Activated CD4-positive, alpha-beta T cell treated with anti-CD3 and anti-CD28 coated beads, Interleukin-2, amount 10 ng/mL, durations not matched to agents 7 days and 5 days (primary cell): ENCODE measurements around the gene LRRC53. TPM values are rescaled to one million over a fixed set of nuclear protein-coding genes. Genes with fewer than 3 reads are reported as not detected.

Source experiments
- CTCF ChIA-PET: fragments of 350-600 bp; sonication (Branson Sonifier 250); formaldehyde crosslinking; loops from one replicate; lab custom pipeline; 2021; ENCODE audit warnings: antibody characterized with exemption; lab: Charles Lee
- POLR2A ChIA-PET: fragments of 350-600 bp; sonication (Branson Sonifier 250); formaldehyde crosslinking; loops from one replicate; lab custom pipeline; 2021; ENCODE audit warnings: antibody characterized with exemption; lab: Charles Lee
- DNase-seq: peaks from one replicate; pipeline ENCODE4 v3.0.0-alpha.2; 2020
- H3K27ac Mint-ChIP-seq: one replicate; pipeline ENCODE4 v1.8.0; 2021; ENCODE audit warnings: mild to moderate bottlenecking, moderate library complexity, mixed read lengths
- H3K27me3 Mint-ChIP-seq: one replicate; pipeline ENCODE4 v1.8.0; 2021; ENCODE audit warnings: mixed read lengths
- H3K36me3 Mint-ChIP-seq: one replicate; pipeline ENCODE4 v1.8.0; 2021; ENCODE audit warnings: low read depth, mixed read lengths
- H3K4me1 Mint-ChIP-seq: one replicate; pipeline ENCODE4 v1.8.0; 2021; ENCODE audit warnings: mixed read lengths
- H3K4me3 Mint-ChIP-seq: one replicate; pipeline ENCODE4 v1.8.0; 2021; ENCODE audit warnings: mild to moderate bottlenecking, moderate library complexity, mixed read lengths
- H3K9me3 Mint-ChIP-seq: one replicate; pipeline ENCODE4 v1.8.0; 2021; ENCODE audit warnings: mixed read lengths
- total RNA-seq, 2 experiments: library from RNA; stranded (reverse); gene quantifications; one replicate each; pipeline ENCODE4 v1.2.3, GENCODE V29; 2021

LRRC53 gene
- total RNA-seq, 2 experiments from 2014 or later = not detected

- Mint-ChIP-seq H3K36me3 (no peaks in the 10 kb centered on the region), H3K9me3 (no peaks in the 10 kb centered on the region), H3K27me3 (no peaks in the 10 kb centered on the region), H3K4me3 (no peak overlapping the region), H3K4me1 (no peaks in the 10 kb centered on the region), H3K27ac (no peak overlapping the region)
- no peak for DNase-seq
- ChIA-PET CTCF (no interaction called here), POLR2A (no interaction called here)
Measured at GRCh38 chr1:74517599-74518051, 5.2 kb upstream of the LRRC53 start.

DNA sequence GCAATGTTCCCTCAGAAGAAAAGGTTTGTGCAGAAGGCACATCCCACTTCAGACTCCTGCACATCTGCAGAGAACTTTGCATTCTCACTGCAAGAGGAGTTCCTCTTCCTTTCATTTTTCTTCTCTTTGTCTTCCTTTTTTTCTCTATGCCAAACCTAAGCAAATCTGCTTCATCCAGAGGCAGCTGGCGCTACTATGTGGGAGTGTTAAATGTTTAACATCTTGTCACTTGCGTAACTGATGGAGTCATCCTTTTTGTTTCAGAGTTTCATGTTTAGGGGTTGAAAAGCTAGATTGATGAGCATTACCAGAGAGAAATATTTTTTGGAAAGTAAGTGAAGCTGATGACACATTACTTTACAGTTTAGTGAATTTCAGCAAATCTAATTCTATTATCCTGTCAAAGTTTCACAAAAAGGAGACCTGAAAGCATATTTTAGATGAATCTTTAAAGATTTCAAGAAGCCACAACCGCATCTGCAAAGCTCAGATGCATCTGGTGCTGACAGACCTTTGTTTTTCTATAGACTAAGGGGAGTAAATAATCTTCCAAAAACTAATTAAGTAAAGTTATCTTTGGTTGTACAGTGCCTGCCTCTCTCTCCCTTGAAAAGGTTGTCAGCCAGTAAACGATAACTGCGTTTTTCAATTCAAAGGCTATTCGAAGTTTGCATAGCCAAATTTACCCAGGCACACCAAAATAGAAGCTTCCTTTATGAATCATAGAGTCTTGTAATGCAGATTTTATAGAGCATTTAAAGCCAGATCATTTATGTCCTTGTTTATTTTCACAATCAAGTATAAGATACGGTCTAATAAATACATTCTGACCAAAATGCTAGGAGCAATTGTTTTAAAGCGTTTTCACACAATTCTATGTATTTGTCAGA lies 1.2 kb upstream of the LRRC53 start:
- Mint-ChIP-seq H3K27me3 (no peaks in the 10 kb centered on the region), H3K4me3 (no peak overlapping the region), H3K36me3 (no peaks in the 10 kb centered on the region), H3K4me1 (no peaks in the 10 kb centered on the region), H3K9me3 (no peaks in the 10 kb centered on the region), H3K27ac (no peak overlapping the region)
- POLR2A ChIA-PET = no interaction called here
- no peak for DNase-seq
- CTCF ChIA-PET = no interaction called here

- H3K27me3 Mint-ChIP-seq = no peaks in the 10 kb centered on the region
- ChIA-PET POLR2A (no interaction called here), CTCF (no interaction called here)
Measured at GRCh38 chr1:74508449-74508848, 4.0 kb downstream of the LRRC53 start.

DNA sequence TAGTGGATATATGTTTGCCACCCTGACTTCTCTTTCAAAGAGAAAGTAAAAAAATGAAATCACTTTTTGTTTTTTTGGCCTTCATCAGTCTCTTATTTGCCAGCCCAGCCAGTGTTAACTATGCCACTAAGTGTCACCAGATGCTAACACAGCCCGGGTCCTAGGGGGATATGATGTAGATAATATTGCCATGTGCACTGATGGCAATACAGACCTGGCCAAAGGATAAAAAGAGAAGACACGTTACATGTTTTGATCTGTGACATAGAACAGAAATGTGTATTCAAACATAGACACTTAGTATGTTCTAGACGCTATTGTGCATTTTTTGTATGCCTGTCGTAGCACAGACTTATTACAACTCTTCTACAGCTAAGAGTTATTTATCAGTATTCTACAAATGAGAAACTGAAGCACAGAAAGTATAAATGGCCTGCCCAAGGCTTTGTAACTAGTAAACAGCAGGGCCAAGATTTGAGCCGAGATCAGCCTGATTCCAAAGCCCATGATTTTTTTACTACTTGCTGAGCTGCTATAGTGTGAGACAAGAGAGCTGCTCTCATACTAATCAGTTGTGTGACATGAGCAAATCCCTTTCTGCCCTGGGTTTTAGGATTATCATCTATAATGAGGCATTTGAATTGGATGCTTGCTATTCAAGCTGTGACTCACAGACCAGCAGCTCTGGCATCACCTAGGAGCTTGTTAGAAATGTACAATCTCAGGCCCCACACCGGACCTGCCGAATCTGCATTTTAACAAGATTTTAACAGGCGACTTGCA lies 6.3 kb downstream of the LRRC53 start:
- H3K27ac Mint-ChIP-seq = no peak overlapping the region
- POLR2A ChIA-PET = interaction anchor here (0.7 kb wide), 1 partner anchor 85 kb away, joined by 3 read pairs; no protein-coding TSS in a partner anchor
- CTCF ChIA-PET = no interaction called here
- H3K36me3 Mint-ChIP-seq = no peaks in the 10 kb centered on the region
- no peaks in the 10 kb centered on the region for H3K9me3 Mint-ChIP-seq
- no peak for DNase-seq
- no peaks in the 10 kb centered on the region for H3K4me1 Mint-ChIP-seq
- no peak overlapping the region for H3K4me3 Mint-ChIP-seq
- H3K27me3 Mint-ChIP-seq = no peaks in the 10 kb centered on the region

More at GRCh38 chr1:74508449-74508848, 4.0 kb downstream of the LRRC53 start:
- Mint-ChIP-seq H3K4me3 (no peak overlapping the region), H3K4me1 (no peaks in the 10 kb centered on the region), H3K36me3 (no peaks in the 10 kb centered on the region), H3K9me3 (no peaks in the 10 kb centered on the region), H3K27ac (no peak overlapping the region)
- no peak for DNase-seq

DNA sequence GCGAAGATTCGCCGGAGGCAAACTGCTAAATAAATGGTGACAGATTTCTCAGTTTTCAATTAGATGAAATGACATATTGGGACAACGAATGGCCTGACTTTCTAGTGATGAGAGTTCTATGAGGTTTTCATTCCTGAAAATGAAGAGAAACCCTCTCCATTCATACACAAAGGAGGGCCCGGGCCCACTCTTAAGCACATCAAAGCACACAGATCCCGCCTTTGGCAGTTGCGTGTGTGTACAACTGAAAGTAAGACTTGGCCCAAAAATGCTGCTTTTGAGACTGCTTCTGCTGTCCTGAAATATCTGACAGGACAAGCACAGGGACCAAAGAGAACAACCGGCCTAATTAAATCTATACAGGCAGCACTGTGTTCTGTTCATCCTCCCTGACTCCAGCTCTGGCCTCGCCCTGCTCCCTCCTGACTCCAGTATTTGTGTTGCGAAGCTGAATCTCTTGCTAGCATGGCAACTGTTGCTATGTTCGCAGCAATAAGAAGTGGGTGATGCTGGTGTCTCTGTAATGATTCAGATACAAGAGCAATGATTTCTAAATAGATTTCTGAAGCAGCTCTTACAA lies 7.4 kb downstream of the LRRC53 start:
- no peaks in the 10 kb centered on the region for H3K36me3 Mint-ChIP-seq

GRCh38 chr1:74504125-74504932 lies 8.1 kb downstream of the LRRC53 start:
- POLR2A ChIA-PET = no interaction called here
- H3K36me3 Mint-ChIP-seq = no peaks in the 10 kb centered on the region

More for the DNA sequence above, 7.4 kb downstream of the LRRC53 start:
- DNase-seq = no peak
- ChIA-PET POLR2A (no interaction called here), CTCF (no interaction called here)
- H3K9me3 Mint-ChIP-seq = no peaks in the 10 kb centered on the region
- H3K4me1 Mint-ChIP-seq = no peaks in the 10 kb centered on the region
- no peak overlapping the region for H3K4me3 Mint-ChIP-seq
- no peak overlapping the region for H3K27ac Mint-ChIP-seq
- H3K27me3 Mint-ChIP-seq = no peaks in the 10 kb centered on the region

DNA sequence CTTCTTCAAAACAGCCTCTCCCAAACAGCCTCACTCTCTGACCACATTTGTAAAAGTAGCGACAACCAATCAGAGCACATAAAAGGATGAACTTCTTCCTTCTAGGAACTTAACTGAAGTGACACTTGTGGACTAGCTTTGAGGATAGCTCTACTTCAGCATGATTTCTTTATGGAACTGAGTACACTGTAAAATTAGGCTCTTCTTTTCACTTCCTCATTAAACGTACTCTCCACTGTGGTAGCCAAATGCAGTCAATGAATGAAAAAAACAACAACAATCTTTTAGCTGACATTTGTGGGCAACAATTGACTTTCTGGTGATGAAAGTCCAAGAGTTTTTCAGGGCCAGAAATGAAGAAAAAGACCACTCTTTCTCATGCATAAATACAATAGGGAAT lies 9.6 kb downstream of the LRRC53 start:
- H3K9me3 Mint-ChIP-seq = no peaks in the 10 kb centered on the region
- ChIA-PET POLR2A (no interaction called here), CTCF (no interaction called here)
- H3K4me3 Mint-ChIP-seq = no peak overlapping the region
- H3K27ac Mint-ChIP-seq = no peak overlapping the region
- no peak for DNase-seq
- H3K4me1 Mint-ChIP-seq = no peaks in the 10 kb centered on the region
- H3K36me3 Mint-ChIP-seq = no peaks in the 10 kb centered on the region
- H3K27me3 Mint-ChIP-seq = no peaks in the 10 kb centered on the region

More at GRCh38 chr1:74504125-74504932, 8.1 kb downstream of the LRRC53 start:
- Mint-ChIP-seq H3K9me3 (no peaks in the 10 kb centered on the region), H3K4me3 (no peak overlapping the region), H3K4me1 (no peaks in the 10 kb centered on the region), H3K27ac (no peak overlapping the region), H3K27me3 (no peaks in the 10 kb centered on the region)
- peak; percentile 48 for DNase-seq
- CTCF ChIA-PET = interaction anchor here (0.8 kb wide), 1 partner anchor 13 kb away, joined by 3 read pairs; no protein-coding TSS in a partner anchor

GRCh38 chr1:74502432-74502831 lies 10.0 kb downstream of the LRRC53 start:
- ChIA-PET POLR2A (no interaction called here), CTCF (no interaction called here)
- DNase-seq = no peak
- no peaks in the 10 kb centered on the region for H3K9me3 Mint-ChIP-seq
- H3K27ac Mint-ChIP-seq = no peak overlapping the region
- no peak overlapping the region for H3K4me3 Mint-ChIP-seq
- H3K27me3 Mint-ChIP-seq = no peaks in the 10 kb centered on the region
- H3K36me3 Mint-ChIP-seq = no peaks in the 10 kb centered on the region
- no peaks in the 10 kb centered on the region for H3K4me1 Mint-ChIP-seq

DNA sequence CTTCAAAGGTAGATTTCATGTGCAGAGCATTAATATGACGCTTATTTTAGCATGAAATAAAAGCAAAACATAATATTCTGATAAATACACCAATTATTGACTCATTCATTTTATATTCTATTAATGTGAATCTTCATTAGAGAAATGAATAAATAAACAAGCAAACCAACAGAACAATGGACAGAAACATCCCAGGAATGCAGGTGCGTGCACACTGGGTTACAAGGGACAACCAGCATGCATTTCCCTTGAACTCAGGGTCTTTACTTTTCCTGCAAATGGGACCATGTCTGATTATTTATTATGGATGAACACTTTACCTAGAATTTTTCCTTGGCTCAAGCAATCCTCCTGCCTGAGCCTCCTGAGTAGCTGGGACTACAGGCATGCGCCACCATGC lies 13.5 kb downstream of the LRRC53 start:
- Mint-ChIP-seq H3K4me1 (no peaks in the 10 kb centered on the region), H3K4me3 (no peak overlapping the region), H3K27ac (no peak overlapping the region), H3K9me3 (no peaks in the 10 kb centered on the region), H3K27me3 (no peaks in the 10 kb centered on the region), H3K36me3 (no peaks in the 10 kb centered on the region)
- DNase-seq = no peak
- ChIA-PET POLR2A (no interaction called here), CTCF (no interaction called here)

- ChIA-PET POLR2A (no interaction called here), CTCF (no interaction called here)
- Mint-ChIP-seq H3K4me1 (no peaks in the 10 kb centered on the region), H3K4me3 (no peak overlapping the region), H3K27ac (no peak overlapping the region), H3K9me3 (no peaks in the 10 kb centered on the region), H3K36me3 (no peaks in the 10 kb centered on the region), H3K27me3 (peaks cover 2% of the 10 kb centered on the region)
- no peak for DNase-seq
Measured at GRCh38 chr1:74496669-74497068, 15.7 kb downstream of the LRRC53 start.

- Mint-ChIP-seq H3K36me3 (no peaks in the 10 kb centered on the region), H3K9me3 (no peaks in the 10 kb centered on the region), H3K27ac (no peak overlapping the region), H3K4me1 (no peaks in the 10 kb centered on the region), H3K4me3 (no peak overlapping the region), H3K27me3 (peaks cover 2% of the 10 kb centered on the region)
- POLR2A ChIA-PET = no interaction called here
- no peak for DNase-seq
- CTCF ChIA-PET = no interaction called here
Measured at GRCh38 chr1:74486036-74486435, 26.4 kb downstream of the LRRC53 start.

- Mint-ChIP-seq H3K36me3 (no peaks in the 10 kb centered on the region), H3K4me1 (no peaks in the 10 kb centered on the region), H3K4me3 (no peak overlapping the region), H3K27me3 (peaks cover 2% of the 10 kb centered on the region), H3K9me3 (no peaks in the 10 kb centered on the region), H3K27ac (no peak overlapping the region)
- POLR2A ChIA-PET = no interaction called here
- DNase-seq = no peak
- CTCF ChIA-PET = no interaction called here
Measured at GRCh38 chr1:74485622-74486021, 26.8 kb downstream of the LRRC53 start.
